GM20000 (cell line): ENCODE measurements around the gene SLC2A11.

Source experiments
- DNase-seq: peaks from one replicate; pipeline ENCODE4 v3.0.0; 2012; ENCODE audit warnings: low spot score
- TF ChIP-seq, protein P1 (sequence below): IDR thresholded peaks from 2 replicates; pipeline ENCODE4 v1.5.1; 2012; ENCODE audit warnings: mild to moderate bottlenecking, control low read depth; ENCODE audit errors: extremely low read depth, missing control alignments

SLC2A11 gene

DNA sequence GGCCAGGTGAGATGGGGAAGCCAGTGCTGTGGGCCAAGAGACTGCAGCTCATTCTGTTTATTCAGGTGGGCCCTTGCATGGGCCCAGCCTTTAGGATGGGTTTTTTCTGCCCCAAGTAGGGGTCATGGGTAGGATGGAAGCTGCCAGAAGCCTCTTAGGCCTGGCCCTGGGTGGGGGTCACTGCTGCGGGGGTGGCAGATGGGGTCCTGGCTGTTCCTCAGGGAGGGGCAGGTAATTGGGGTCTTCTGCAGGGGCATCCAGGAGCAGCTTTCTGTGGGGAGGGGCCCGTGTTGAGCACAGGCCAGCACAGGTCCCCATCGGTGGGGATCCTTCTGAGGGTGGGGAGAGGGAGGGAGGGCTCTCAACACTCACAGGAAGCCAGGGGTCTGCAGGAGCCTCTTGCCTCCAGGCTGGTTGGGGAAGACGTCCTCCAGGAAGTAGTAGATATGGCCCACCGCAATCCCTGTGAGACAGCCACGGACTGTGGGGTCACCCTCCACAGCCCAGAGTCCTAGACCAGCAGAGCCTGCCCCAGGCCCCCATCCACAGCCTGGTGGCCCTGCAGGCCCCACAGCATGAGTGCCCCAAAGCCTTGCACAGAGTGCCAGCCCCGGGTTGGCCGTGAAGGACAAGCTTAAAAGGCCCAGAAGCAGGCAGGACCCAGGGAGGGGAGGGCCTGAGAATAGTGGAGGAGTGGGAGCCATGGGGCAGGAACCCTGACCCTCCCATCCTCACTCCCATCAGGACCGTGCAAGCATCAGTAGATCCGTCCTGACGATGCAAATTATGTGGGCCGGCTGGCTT is 20.8 kb upstream of the SLC2A11 start:
- TF ChIP-seq, protein P1, sequence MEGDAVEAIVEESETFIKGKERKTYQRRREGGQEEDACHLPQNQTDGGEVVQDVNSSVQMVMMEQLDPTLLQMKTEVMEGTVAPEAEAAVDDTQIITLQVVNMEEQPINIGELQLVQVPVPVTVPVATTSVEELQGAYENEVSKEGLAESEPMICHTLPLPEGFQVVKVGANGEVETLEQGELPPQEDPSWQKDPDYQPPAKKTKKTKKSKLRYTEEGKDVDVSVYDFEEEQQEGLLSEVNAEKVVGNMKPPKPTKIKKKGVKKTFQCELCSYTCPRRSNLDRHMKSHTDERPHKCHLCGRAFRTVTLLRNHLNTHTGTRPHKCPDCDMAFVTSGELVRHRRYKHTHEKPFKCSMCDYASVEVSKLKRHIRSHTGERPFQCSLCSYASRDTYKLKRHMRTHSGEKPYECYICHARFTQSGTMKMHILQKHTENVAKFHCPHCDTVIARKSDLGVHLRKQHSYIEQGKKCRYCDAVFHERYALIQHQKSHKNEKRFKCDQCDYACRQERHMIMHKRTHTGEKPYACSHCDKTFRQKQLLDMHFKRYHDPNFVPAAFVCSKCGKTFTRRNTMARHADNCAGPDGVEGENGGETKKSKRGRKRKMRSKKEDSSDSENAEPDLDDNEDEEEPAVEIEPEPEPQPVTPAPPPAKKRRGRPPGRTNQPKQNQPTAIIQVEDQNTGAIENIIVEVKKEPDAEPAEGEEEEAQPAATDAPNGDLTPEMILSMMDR: no peak
- DNase-seq: no peak

DNA sequence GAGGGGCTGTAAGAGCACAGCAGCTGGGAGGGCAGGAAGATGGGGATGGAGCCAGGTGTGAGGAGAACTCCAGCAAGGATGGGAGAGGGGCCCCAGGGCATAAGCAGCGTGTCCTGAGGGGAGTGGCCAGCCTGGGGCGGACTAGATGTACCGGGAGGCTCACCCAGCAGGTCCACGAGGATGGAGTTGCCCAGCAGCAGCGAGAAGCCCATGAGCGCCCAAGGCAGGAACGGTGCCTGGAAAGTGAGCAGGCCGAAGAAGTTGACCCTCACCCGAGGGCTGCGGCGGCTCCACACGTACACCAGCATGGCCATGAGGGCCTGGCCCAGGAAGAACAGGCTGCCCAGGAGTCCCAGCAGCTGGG is 20.2 kb upstream of the SLC2A11 start:
- DNase-seq: no peak
- TF ChIP-seq, protein P1: no peak

DNA sequence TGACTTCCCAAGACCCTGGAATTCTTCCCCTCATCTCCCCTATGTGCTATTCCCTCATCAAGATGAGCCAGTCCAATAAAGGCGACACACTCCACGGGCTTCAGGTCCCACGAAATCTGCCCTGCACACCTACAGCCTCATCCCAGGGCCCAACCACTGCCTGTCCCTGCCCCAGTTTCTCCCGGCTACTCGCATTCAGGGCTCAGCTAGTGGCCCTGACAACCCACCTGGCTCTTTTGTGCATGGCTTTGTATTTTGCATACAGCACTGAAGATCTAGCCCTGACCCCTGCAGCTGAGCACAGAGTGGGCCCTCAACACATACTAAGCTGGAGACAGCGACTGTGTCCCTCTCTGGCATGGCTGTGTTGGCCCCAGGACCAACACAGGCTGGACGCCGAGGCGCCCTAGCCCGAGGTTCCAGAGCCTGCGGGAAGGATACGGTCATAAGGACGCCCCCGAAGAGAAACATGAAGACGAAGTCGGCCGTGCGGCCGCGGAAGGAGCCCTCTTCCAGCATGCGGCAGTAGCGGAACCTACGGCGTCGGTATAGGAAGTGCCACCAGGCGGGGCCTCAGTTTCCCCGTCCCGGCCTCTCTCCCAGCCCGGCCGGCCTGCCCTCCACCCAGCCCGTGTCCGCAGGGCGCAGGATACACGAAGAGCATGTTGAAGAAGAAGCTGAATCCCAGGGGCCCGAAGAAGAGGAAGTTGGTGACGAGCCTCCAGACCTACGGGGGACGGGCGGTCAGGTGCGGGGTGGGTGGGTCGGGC is 19.6 kb upstream of the SLC2A11 start:
- TF ChIP-seq, protein P1: no peak
- DNase-seq: no peak

DNA sequence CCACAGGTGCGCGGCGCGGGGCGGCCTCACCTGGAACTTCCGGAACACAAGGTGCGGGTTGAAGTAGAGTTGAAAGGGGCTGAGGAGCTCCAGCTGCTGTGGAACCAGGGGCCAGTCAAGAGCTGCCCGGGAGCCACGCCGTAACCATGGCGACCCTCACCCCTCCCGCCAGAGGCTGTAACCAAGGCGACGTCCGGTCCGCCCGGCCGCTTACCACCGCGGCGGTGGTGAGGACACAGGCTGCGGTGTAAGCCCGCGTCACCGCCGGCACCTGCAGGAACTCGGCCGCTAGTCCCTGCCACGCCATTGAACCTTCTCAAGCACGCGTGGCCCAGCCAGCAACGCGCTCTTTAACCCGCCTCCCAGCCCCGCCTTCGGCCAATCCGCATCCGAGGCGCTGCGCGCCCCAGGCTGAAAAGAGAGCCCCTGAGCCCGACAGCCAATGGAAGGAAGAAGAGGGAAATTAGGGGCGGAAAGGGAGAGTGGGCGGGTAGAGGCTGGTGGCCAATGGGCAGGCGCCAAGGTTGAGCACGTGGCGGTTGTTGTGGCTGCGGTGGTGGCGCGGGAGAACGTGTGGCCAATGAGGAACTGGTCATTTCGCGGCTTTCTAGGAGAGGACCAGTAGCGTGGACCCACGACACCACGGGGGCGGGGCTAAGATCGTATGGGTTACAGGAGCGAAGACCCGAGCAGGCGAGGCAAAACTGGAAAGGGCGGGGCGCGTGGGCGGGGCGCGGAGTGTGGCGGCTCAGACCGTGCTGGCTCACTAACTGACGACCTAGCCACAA is 18.8 kb upstream of the SLC2A11 start, which contains the start of gene DERL3:
DERL3 (minus strand) TSS at position 326 of the 788 bp plus-strand sequence; CDS start at position 307, 19 bp downstream.
- peak; percentile 94 for DNase-seq
- TF ChIP-seq, protein P1: no peak

DNA sequence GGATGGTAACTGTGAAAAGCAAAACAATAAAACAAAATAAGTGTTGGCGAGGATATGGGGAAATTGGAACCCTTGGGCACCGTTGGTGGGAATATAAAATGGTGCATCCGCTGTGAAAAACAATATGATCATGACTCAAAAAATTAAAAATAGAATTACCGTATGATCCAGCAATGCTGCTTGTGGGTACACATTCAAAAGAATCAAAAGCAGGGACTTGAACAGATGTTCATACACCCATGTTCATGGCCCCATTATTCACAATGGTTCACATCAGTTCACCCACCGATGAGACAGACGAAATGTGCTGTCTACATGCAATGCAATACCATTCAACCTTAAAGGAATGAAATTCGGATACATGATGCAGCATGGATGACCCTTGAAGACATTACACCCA is 17.6 kb upstream of the SLC2A11 start:
- no peak for DNase-seq
- TF ChIP-seq, protein P1: no peak

DNA sequence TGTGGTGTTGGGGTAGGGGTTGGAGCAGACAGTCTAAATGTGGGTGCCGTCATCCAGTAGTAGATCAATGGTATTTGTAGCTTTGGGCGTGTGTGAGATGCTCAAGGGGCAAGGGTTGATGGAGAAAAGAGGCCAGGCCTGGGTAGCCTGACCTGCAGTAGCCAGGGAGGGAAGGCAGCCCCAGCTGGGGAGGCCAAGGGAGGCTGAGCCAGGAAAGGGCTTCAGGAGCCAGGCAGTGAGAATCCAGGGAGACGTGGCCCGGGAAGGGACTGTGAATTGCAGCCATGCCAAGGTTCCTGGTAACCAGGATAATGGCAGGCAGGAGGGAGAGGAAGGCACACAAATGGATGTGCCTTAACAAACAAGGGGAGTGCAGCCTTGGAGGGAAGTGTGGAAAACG is 16.4 kb upstream of the SLC2A11 start:
- DNase-seq: no peak
- TF ChIP-seq, protein P1: no peak
